T-helper 2 cell (primary cell): Measurements from ENCODE around the gene USP37.
A peak's percentile ranks its signal among the peaks of the same experiment; 100 is the strongest.

Experiments used
- DNase-seq, 5 experiments: peaks; one replicate each; pipeline versions ENCODE4 v3.0.0 to v3.0.0-alpha.2; 2012 to 2022
- total RNA-seq, 2 donors: gene quantifications; one replicate each; lab custom pipeline; 2026; lab: John Stamatoyannopoulos, UW

Gene USP37, protein sequence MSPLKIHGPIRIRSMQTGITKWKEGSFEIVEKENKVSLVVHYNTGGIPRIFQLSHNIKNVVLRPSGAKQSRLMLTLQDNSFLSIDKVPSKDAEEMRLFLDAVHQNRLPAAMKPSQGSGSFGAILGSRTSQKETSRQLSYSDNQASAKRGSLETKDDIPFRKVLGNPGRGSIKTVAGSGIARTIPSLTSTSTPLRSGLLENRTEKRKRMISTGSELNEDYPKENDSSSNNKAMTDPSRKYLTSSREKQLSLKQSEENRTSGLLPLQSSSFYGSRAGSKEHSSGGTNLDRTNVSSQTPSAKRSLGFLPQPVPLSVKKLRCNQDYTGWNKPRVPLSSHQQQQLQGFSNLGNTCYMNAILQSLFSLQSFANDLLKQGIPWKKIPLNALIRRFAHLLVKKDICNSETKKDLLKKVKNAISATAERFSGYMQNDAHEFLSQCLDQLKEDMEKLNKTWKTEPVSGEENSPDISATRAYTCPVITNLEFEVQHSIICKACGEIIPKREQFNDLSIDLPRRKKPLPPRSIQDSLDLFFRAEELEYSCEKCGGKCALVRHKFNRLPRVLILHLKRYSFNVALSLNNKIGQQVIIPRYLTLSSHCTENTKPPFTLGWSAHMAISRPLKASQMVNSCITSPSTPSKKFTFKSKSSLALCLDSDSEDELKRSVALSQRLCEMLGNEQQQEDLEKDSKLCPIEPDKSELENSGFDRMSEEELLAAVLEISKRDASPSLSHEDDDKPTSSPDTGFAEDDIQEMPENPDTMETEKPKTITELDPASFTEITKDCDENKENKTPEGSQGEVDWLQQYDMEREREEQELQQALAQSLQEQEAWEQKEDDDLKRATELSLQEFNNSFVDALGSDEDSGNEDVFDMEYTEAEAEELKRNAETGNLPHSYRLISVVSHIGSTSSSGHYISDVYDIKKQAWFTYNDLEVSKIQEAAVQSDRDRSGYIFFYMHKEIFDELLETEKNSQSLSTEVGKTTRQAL
- 50.2 to 67.5 reads per million in 2 donors for total RNA-seq

DNA sequence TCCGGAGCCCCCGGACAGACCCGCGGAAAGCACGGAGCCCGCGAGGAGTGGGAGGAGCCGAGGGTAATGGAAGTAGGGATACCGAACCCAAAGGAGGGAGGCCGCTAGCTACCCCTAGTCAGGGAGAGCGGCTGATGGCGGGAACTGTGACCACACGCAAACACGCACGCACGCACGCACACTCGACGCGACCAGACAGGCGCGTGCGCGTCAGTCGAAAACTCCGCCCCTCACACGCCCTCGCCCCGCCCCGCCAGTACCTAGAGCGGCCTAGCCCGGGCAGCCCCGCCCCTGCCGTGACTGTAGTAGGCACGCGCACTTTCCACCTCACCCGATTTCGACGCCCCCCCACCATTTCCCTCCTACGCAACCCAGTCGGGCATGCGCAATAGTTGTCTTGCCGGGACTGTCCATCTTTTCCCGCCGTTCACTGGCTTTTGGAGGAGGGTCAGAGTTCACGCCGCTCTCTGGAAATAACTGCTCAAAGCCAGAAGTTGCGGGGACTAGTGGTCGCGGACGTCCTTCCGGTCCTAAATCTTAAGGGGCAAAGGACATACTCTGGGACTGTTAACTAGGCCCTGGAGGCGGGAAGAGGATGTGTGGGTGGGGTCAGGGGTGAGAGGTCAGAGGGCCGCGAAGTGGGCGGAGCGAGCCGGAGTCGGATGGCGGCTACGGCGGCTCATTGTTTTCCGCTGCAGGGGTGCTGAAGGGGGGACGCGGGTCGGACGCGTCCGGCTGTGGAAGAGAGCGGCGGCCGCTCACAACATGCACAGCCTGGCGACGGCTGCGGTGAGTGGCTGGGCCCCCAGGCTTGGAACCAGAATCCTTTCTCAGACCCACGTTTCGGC lies at the start of gene USP37, which contains the start of gene CNOT9:
Gene USP37, minus strand, starts transcription at position 162 of the 848 bp plus-strand sequence. CDS start 9,698 bp downstream, outside the sequence.
Gene CNOT9, plus strand, starts transcription at position 650 of the 848 bp plus-strand sequence. Its CDS starts 116 bp downstream, at position 766.
- peak; percentile 99 to 100 (median 100) for DNase-seq

DNA sequence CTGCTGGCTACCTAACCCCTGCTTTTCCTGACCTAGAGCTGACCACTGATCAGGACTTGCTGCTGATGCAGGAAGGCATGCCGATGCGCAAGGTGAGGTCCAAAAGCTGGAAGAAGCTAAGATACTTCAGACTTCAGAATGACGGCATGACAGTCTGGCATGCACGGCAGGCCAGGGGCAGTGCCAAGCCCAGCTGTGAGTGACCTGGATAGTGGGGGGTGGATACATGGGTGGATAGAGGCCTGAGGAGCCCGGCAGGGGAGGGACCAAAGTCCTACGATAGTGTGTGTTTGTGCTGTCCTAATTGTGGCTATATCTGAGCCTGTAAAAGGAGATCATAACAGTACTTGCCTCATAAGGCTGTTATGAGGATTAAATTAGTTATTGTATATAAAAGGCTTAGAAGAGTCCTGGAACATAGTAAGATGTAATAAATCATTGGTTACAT lies 47.7 kb upstream of the USP37 start:
- DNase-seq, result no peak

DNA sequence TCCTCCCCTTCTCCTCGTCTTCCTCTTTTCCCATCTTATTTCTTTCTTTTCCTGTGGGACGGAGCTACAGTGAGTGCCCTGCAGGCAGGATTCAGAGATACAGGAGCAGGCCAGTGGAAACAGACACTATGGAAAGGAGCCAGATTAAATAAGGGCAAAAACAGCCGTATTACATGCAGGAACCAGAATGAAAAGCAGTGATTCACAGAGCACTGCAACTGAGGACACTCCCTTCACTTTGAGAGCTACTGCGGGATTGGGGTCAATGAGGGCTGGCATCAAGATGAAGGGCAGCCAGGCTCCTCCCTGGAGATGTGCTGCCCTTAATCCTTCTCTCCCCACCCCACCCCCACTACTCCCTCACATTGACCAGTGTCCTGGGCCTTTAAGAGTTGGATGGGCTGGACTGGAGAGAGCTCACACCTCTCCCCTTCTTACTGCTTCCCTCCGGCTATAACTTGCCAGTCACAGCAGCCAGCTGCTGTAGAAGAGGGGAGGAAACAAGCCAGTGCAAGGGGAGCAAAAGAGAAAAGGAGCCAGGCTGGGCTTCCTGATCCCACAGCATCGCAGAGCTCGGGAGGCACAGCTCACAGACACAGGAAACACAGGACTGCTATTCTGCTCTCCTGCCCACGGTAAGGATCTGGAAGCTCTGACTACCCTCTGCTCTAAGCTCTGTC lies 39.4 kb upstream of the USP37 start, which contains the start of gene PLCD4:
Gene PLCD4, plus strand, starts transcription at position 464 of the 680 bp plus-strand sequence. CDS start 7,841 bp downstream, outside the sequence.
- DNase-seq, result no peak

DNA sequence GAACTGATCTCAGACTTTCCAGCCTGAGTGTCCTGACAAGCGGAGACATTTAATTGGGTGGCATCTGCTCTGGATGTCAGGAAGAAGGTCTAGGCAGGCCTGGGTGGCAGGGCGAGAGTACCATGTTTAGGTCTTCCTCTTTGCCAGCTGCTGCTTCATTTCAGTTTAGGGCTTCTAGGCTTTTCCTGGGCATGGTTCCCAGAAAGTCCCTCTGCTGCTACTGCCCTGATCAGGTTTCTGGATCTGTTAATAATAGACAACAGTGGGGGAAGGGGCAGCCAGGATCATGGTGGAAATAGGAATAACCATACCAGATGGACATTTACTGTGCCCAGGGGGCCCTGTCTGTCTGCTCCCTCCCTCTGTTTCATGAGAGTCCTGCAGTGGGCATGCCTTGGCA lies 37.3 kb upstream of the USP37 start:
- no peak for DNase-seq

DNA sequence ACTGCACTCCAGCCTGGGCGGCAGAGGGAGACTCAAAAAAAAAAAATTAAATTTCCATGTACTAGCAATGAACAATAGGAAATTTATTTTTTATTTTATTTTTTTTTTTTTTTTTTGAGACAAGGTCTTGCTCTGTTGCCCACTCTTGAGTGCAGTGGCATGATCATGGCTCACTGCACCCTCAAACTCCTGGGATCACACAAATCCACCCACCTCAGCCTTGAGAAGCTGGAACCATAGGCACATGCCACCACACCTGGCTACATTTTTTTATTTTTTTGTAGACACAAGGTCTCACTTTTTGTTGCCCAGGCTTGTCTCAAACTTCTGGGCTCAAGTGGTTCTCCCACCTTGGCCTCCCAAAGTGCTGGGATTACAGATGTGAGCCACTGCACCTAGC lies 17.4 kb upstream of the USP37 start:
- DNase-seq, result no peak

DNA sequence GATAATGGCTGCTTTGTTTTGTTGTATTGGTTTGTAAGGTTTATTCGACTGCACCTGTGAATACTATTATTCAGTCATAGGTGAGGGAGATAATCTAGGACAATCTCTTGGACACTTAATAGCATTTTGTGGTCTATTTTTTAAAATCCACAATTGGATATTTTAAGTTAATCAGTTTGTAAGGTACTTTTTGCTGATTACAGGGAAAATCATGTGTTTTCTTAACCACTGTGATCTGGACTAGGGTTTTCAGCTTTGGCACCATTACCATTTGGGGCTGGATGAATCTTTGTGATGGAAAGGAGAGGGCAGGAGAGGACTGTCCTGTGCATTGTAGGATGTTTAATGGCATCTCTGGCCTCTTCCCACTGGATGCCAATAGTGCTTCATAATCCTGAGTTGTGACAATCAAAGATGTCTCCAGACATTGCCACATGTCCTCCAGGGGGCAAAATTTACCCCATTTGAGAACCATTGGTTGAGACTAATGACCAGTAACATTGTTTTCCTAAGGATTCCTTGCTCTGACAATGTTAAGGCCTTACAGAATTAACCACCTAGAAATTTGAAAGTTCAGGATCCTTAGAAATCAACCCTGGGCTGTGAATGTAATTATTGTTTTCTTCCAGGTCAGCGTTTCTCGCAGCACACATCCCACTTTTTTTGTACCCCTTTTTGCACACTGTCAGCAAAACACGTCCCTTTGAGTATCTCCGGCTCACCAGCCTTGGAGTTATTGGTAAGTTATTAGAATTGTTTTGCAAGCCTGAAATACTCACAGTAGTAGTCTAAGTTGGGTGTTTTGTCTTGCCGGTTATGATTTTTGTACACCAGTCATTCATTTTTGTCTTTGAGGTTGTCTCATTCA lies 16.1 kb upstream of the USP37 start:
- no peak for DNase-seq

DNA sequence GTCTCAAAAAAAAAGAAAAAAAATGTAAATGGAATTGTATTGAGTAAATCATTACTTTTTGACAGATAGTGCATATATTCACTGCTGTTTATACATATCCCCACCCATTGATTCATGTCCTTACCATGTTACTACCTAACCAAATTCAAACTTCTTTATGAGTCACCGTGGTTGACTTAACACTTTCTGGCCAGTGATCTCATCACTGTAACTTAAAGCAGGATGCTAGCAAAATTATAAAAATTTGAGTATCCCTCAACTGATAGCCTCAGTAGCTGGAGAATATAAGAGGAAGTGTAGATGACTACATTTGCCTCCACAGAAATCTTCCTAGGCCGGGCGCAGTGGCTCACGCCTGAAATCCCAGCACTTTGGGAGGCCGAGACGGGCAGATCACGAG lies 13.9 kb upstream of the USP37 start:
- peak in 1 of 5 experiments; percentile 67 for DNase-seq

DNA sequence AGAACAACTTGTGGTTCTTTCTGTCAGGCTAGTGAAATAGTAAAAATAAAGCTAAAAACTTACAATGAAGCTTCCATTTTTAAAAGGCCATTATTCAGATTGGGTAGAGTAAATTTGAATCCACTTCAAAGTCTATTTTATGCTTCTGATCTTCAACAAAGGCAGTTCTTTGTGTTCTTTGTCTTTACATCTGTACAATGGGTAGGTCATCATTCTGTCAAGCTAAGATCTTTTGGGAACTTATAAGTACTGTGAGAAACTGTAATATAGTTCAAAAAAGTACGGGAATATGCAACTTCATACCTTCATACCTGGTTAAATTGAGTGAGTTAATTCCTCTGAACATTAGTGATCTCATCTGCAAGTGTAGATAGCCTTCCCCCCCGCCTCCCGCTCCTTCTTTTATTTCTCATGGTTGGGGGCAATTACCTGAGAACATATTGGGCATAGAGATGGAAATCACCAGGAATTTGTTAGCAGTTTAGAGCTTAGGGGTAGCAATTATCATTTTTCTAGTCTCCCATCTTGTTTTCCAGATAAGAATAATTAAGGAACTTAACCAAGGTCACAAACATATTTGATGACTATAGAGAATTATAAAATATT lies 10.2 kb upstream of the USP37 start:
- no peak for DNase-seq

DNA sequence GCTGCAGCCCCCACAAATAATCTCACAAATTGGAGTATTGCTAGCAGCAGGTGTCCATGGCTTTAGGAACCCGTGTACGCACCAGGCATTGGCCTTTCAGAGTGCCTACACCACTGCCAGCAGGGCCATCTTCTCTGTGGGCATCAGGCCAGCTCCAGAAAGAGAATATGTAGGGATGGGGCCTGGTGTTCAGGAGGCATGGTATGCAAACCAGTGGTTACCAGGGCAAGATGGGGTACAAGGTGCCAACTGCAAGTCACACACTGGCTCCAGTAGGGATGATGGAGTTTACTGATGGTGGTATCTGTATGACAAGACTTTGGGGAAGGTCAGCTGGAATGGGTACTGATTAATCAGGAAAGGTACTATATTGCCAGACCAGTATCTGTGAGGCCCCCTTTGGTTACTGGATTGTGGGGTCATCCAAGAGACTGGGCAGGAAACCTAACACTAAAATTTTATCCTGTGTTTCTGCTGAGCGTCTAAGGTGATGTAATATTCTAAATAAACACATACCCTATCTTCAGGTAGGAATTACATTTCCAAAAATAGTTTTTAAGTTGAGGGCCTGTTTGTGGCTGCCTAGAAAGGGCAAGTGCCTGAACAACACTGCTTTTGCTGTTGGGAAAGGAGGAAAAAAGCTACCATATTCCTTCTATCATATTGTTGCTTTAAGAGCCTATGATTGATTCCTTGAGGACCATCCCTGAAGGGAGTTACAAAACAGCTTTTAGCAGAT lies 9.5 kb upstream of the USP37 start:
- no peak for DNase-seq

DNA sequence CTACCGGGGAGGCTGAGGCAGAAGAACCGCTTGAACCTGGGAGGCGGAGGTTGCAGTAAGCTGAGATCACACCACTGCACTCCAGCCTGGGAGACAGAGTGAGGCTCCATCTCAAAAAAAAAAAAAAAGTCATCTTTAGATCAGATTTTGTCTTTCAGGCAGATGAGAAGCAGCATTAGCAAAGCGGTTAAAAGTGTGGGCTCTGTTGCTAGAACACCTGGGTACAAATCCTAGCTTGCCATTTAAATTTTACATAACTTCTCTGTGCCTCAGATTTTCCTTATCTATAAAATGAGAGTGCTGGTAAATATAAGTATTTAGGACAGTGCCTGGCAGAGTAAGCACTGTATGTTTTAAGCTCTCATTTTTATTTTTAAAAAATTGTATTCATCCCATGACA lies 8.7 kb upstream of the USP37 start:
- DNase-seq, result no peak

DNA sequence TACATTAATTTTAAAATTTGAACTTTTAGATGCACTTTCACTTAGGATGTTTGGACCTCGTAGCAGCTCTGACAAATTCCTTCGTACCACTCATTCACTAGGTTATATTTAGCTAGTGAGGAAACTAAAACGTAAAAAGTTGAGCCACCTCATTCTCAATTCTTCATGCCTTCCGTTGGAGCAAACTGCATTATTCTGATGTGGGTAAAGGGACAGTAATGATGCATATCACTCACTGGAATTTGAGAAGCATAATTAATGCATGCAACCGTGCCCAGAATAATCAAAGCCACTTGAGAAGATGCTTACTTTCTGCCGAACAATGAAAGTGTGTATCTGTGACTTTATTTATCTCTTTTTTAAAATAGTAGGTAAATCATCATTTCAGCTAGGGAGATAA lies 2.7 kb upstream of the USP37 start:
- peak in 1 of 5 experiments; percentile 11 for DNase-seq

DNA sequence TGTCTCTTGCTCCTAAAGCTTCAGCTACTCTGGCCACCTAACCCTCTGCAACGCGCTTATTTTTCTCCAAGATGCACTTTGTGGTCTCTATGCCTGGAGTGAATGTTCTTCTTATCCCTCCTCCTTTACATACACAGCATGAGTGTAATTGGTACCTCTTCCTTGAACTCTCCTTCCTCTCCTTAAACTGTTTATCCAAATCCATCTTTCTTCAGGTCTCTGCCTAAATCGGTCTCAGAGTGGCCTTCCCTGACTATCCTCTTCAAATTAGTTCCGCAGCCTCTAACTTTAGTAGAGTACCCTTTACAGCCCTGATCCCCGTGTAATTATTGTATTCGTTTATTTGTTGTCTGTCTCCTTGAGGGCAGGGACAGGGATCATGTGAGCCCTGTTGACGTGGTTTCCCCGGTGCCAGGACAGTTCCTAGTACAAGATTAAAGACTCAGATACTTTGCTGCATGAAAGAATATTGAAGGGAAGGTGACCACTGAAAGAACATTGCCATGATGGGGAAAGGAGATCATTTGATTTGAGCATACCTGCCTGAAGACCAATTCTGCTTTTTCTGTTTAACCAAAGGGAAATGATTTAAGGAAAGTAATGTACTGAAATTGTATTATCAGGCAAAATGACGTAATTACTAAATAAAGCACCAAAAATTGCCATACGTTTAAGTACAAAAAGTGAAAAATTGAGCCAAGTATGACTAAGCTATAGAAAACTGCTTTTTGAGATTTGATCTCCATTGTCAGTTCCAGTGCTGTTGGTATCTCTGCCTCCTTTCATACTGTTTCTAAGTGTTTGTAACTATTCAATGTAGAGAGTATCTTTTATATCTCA lies 1.7 kb upstream of the USP37 start:
- peak in 3 of 5 experiments; percentile 13 to 24 (median 18) for DNase-seq

DNA sequence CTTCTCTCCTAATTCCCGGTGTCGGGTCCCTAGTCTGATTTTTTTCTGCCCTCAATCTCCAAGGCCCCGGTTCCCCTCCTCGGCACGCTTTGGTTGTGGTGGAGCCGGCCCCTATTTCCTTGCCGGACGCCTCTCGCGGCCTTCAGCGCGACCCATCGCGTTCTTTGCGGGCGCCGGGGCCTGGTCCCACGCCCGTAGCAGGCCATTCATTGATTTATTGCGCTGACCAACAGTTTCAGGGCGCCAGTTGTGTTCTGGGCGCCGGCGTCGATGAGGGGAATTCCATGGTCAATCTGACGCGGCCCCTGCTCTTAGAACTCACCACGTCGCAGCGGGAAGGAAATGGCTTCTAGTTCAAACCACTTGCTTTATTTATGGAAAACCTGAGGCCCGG lies 884 bp upstream of the USP37 start:
- peak; percentile 32 to 65 (median 62) for DNase-seq

DNA sequence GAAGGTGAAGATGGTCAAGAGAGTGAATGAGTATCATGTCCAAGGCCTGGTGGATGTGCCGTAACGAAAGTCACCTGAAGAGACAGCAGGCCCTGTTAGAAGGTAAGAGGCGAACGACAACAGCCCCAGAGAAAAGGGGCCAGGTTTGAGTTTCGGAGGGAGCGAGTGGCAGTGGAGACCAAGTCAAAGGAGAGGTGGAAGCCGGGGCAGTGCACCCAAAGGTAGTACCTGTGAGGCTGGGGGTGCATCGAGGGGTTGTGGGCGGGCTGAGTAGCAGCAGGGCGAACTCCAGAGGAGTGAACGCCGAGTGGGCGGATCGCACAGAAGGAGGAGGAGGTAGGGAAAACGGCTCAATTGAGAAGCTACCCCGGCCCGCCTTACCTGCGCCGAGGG lies 358 bp downstream of the USP37 start:
- DNase-seq, result peak in 3 of 5 experiments; percentile 51 to 75 (median 61)

DNA sequence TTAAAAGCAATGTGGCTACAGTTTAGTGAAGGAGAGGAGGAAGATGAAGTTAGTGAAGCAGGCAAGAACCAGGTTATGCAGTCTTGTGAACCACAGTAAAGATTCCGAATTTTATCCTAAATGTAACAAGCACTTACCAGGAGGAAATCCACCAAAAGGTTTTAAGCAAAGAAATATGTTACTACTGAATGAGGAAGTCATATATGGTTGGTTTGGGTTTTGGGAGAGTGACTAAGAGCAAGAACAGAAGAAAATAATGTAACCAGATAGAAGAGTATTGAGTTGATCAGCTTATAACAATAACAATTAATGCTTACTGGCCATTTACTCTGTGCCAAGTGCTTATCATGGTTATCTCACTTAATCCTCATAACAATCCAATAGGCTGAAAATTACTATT lies 1.9 kb downstream of the USP37 start:
- DNase-seq, result peak in 1 of 5 experiments; percentile 12

DNA sequence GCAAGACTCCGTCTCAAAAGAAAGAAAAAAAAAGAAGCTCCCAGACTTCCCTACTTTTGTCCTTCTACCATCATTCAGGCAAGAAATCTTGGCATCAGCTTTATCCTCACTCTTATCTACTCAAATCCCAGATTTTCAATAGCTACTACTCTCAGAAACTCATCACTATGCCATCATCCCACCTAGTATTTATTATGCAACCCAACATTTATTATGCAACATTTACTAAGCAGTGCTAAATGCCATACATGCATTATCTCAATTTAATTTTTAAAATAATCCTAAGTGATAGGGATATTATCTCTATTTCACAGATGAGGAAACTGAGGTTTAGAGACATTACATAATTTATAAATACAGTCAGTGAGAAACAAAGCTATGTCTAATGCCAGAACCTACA lies 4.1 kb downstream of the USP37 start:
- DNase-seq, result no peak

DNA sequence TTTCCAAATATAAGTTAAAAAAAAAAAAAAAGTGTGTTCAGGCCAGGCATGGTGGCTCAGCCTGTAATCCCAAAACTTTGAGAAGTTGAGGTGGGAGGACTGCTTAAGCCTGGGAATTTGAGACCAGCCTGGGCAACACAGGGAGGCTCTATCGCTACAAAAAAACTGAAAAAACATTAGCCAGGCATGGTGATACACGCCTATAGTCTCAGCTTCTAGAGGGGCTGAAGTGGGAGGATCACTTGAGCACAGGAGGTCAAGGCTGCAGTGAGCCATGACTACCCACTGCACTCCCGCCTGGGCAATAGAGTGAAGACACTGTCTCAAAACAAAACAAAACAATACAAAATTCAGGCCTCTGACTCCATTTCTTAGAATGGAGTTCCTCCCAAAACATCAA lies 9.2 kb downstream of the USP37 start:
- no peak for DNase-seq

DNA sequence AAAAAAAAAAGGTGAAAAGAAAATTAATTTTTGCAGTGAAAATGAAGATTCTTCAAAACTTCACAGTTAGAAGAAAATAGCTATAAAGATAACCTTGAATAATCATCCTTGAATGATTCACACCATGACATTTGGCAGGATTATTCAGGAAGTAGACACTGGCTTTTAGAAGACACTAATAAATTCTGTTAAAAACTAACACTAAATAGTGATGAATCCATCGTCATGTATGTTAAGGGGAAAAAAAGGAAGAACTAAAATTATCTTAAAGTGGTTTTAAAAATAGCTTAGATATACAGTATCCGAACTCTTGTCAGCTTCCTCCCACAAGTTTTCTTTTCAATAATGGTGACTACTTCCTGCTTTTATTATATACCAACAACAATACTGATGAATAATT lies 10.2 kb downstream of the USP37 start:
- DNase-seq, result no peak
